ENCODE results near the gene TMEM234.

- TF ChIP-seq POLR2A (IDR thresholded peaks at IDR 0.05; ENCODE audit: extremely low read depth, insufficient read length) (no peak), CTCF (IDR thresholded peaks at IDR 0.05; ENCODE audit: low read depth, low read length) (no peak)
These were observed 12.6 kb upstream of the TMEM234 start for GRCh38 chr1:32234792-32235191.
